Measurements from ENCODE around the gene TRIM47.

The TRIM47 gene

GRCh38 chr17:75915268-75915667 is 36.9 kb upstream of the TRIM47 start:
- Histone ChIP-seq H3K9ac (ENCODE audit: low read length) (no peak overlapping the region), H3K4me2 (ENCODE audit: low read depth, low read length, poor library complexity, severe bottlenecking) (no peak overlapping the region), H3K4me3 (ENCODE audit: insufficient read depth, low read length, poor library complexity, severe bottlenecking) (no peak overlapping the region), H3K9me3 (ENCODE audit: insufficient read depth, low read length) (no peaks in the 10 kb centered on the region), H4K20me1 (ENCODE audit: low read depth, low read length) (no peaks in the 10 kb centered on the region), H3K27me3 (ENCODE audit: low read length) (no peaks in the 10 kb centered on the region), H3K36me3 (ENCODE audit: low read length) (no peaks in the 10 kb centered on the region), H2AFZ (ENCODE audit: low read depth, low read length, severe bottlenecking) (no peak overlapping the region), H3K27ac (ENCODE audit: low read depth, low read length) (no peak overlapping the region), H3K79me2 (ENCODE audit: insufficient read depth, low read length) (no peaks in the 10 kb centered on the region), H3K9me2 (replicated peaks; ENCODE audit: insufficient read depth, low read length) (no peaks in the 10 kb centered on the region), H3F3A (ENCODE audit: insufficient read depth) (no peaks in the 10 kb centered on the region)
- TF ChIP-seq CTCF (IDR thresholded peaks at IDR 0.05; ENCODE audit: insufficient read depth, low read length, poor library complexity, severe bottlenecking) = no peak
- no peak for TF ChIP-seq EZH2phosphoT487 (conservative IDR thresholded peaks at IDR 0.05; ENCODE audit: low read length)

GRCh38 chr17:75914643-75915267 is 36.4 kb upstream of the TRIM47 start:
- Histone ChIP-seq H3K4me3 (ENCODE audit: insufficient read depth, low read length, poor library complexity, severe bottlenecking) (no peak overlapping the region), H3K27me3 (ENCODE audit: low read length) (no peaks in the 10 kb centered on the region), H3K79me2 (ENCODE audit: insufficient read depth, low read length) (no peaks in the 10 kb centered on the region), H3K36me3 (ENCODE audit: low read length) (no peaks in the 10 kb centered on the region), H4K20me1 (ENCODE audit: low read depth, low read length) (no peaks in the 10 kb centered on the region), H3K9ac (ENCODE audit: low read length) (no peak overlapping the region), H2AFZ (ENCODE audit: low read depth, low read length, severe bottlenecking) (no peak overlapping the region), H3K27ac (ENCODE audit: low read depth, low read length) (no peak overlapping the region), H3K4me2 (ENCODE audit: low read depth, low read length, poor library complexity, severe bottlenecking) (no peak overlapping the region), H3F3A (ENCODE audit: insufficient read depth) (0 out of 2 replicates have a peak, but pooled peaks cover 2% of the 10 kb centered on the region), H3K9me2 (replicated peaks; ENCODE audit: insufficient read depth, low read length) (no peaks in the 10 kb centered on the region), H3K9me3 (ENCODE audit: insufficient read depth, low read length) (no peaks in the 10 kb centered on the region)
- TF ChIP-seq CTCF (IDR thresholded peaks at IDR 0.05; ENCODE audit: insufficient read depth, low read length, poor library complexity, severe bottlenecking) = no peak
- no peak for TF ChIP-seq EZH2phosphoT487 (conservative IDR thresholded peaks at IDR 0.05; ENCODE audit: low read length)

GRCh38 chr17:75913537-75914210 is 35.3 kb upstream of the TRIM47 start:
- Histone ChIP-seq H3K36me3 (ENCODE audit: low read length) (no peaks in the 10 kb centered on the region), H3K4me2 (ENCODE audit: low read depth, low read length, poor library complexity, severe bottlenecking) (no peak overlapping the region), H3K27me3 (ENCODE audit: low read length) (no peaks in the 10 kb centered on the region), H3K9me2 (replicated peaks; ENCODE audit: insufficient read depth, low read length) (no peaks in the 10 kb centered on the region), H3K79me2 (ENCODE audit: insufficient read depth, low read length) (no peaks in the 10 kb centered on the region), H3K9ac (ENCODE audit: low read length) (no peak overlapping the region), H3F3A (ENCODE audit: insufficient read depth) (peaks cover 10% of the 10 kb centered on the region), H3K9me3 (ENCODE audit: insufficient read depth, low read length) (no peaks in the 10 kb centered on the region), H3K4me3 (ENCODE audit: insufficient read depth, low read length, poor library complexity, severe bottlenecking) (no peak overlapping the region), H4K20me1 (ENCODE audit: low read depth, low read length) (no peaks in the 10 kb centered on the region), H3K27ac (ENCODE audit: low read depth, low read length) (no peak overlapping the region), H2AFZ (ENCODE audit: low read depth, low read length, severe bottlenecking) (no peak overlapping the region)
- TF ChIP-seq CTCF (IDR thresholded peaks at IDR 0.05; ENCODE audit: insufficient read depth, low read length, poor library complexity, severe bottlenecking) (no peak), EZH2phosphoT487 (conservative IDR thresholded peaks at IDR 0.05; ENCODE audit: low read length) (no peak)

All from SU-DHL-6 (cell line).